T-helper 1 cell treated with Interleukin-12 subunit alpha and Interleukin-12 subunit beta and Interleukin-4 antibody, amounts not matched to agents 30 ng/mL and 1 ng/mL, for 36 hours (primary cell): ENCODE measurements around the gene ZNF362. TPM values are rescaled to one million over a fixed set of nuclear protein-coding genes. Genes with fewer than 3 reads are reported as not detected.

Experiments
- intact Hi-C: fragments of 100-400 bp; cut with micrococcal nuclease; formaldehyde crosslinking; loops from one replicate; pipeline ENCODE4 v1.15.1; 2024
- total RNA-seq: library from RNA; stranded (reverse); gene quantifications from 2 replicates; pipeline ENCODE4 v1.2.3, GENCODE V29; 2022

Gene ZNF362
- total RNA-seq, 1 donor from 2014 or later, result 21.6 TPM

- intact Hi-C loops, result no loop called here
These were observed 66.7 kb downstream of the ZNF362 start for GRCh38 chr1:33322870-33323585.

GRCh38 chr1:33323663-33324477, 67.6 kb downstream of the ZNF362 start:
- intact Hi-C loops, result no loop called here

- intact Hi-C loops, result no loop called here
These were observed 68.6 kb downstream of the ZNF362 start for GRCh38 chr1:33324677-33325575.

- intact Hi-C loops, result no loop called here
These were observed 70.5 kb downstream of the ZNF362 start for GRCh38 chr1:33326785-33327184.

- intact Hi-C loops, result no loop called here
These were observed 71.5 kb downstream of the ZNF362 start for GRCh38 chr1:33327587-33328325.

- intact Hi-C loops, result no loop called here
These were observed 72.5 kb downstream of the ZNF362 start for GRCh38 chr1:33328817-33329216.

GRCh38 chr1:33329600-33330305, 73.5 kb downstream of the ZNF362 start:
- intact Hi-C loops, result no loop called here

- intact Hi-C loops, result no loop called here
These were observed 74.1 kb downstream of the ZNF362 start for GRCh38 chr1:33330361-33330890.

GRCh38 chr1:33330906-33331305, 74.6 kb downstream of the ZNF362 start:
- intact Hi-C loops, result no loop called here

- intact Hi-C loops, result no loop called here
These were observed 75.4 kb downstream of the ZNF362 start for GRCh38 chr1:33331444-33332356.

- intact Hi-C loops, result no loop called here
These were observed 76.1 kb downstream of the ZNF362 start for GRCh38 chr1:33332357-33332789.

- intact Hi-C loops, result no loop called here
These were observed 76.6 kb downstream of the ZNF362 start for GRCh38 chr1:33332881-33333280.

- intact Hi-C loops, result no loop called here
These were observed 77.8 kb downstream of the ZNF362 start for GRCh38 chr1:33334081-33334552.

- intact Hi-C loops, result no loop called here
These were observed 78.7 kb downstream of the ZNF362 start for GRCh38 chr1:33335020-33335419.

GRCh38 chr1:33336580-33336979, 80.3 kb downstream of the ZNF362 start:
- intact Hi-C loops, result no loop called here

GRCh38 chr1:33337441-33337840, 81.1 kb downstream of the ZNF362 start:
- intact Hi-C loops, result no loop called here

GRCh38 chr1:33338048-33338439, 81.8 kb downstream of the ZNF362 start:
- intact Hi-C loops, result no loop called here

- intact Hi-C loops, result no loop called here
These were observed 82.3 kb downstream of the ZNF362 start for GRCh38 chr1:33338440-33339211.
